B cell (primary cell): ENCODE data around the gene NLGN1.

ENCODE experiments used
- EZH2 ChIP-seq: IDR thresholded peaks from 2 replicates; pipeline ENCODE4 v1.6.1; 2012; ENCODE audit warnings: borderline replicate concordance, low read depth, mild to moderate bottlenecking, moderate library complexity, low read length; ENCODE audit not compliant: insufficient read depth, poor library complexity, severe bottlenecking
- TF ChIP-seq, protein P1 (sequence below): fragments of 200-600 bp; IDR thresholded peaks from one replicate; pipeline ENCODE4 v1.8.0; 2022; ENCODE audit warnings: antibody characterized with exemption, mild to moderate bottlenecking

- TF ChIP-seq, protein P1, sequence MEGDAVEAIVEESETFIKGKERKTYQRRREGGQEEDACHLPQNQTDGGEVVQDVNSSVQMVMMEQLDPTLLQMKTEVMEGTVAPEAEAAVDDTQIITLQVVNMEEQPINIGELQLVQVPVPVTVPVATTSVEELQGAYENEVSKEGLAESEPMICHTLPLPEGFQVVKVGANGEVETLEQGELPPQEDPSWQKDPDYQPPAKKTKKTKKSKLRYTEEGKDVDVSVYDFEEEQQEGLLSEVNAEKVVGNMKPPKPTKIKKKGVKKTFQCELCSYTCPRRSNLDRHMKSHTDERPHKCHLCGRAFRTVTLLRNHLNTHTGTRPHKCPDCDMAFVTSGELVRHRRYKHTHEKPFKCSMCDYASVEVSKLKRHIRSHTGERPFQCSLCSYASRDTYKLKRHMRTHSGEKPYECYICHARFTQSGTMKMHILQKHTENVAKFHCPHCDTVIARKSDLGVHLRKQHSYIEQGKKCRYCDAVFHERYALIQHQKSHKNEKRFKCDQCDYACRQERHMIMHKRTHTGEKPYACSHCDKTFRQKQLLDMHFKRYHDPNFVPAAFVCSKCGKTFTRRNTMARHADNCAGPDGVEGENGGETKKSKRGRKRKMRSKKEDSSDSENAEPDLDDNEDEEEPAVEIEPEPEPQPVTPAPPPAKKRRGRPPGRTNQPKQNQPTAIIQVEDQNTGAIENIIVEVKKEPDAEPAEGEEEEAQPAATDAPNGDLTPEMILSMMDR = no peak
- TF ChIP-seq EZH2 = no peak
Observed at GRCh38 chr3:173659972-173660371, 262.4 kb downstream of the NLGN1 start.
